ENCODE results near the gene DMRTA2. TPM values are rescaled to one million over a fixed set of nuclear protein-coding genes. Genes with fewer than 3 reads are reported as not detected.

The DMRTA2 gene
- total RNA-seq, 2 donors from 2014 or later, result 1.2 to 2.4 TPM

- DNase-seq, result no peak
- Mint-ChIP-seq H3K4me1 (peaks cover 13% of the 10 kb centered on the region), H3K36me3 (ENCODE audit: low read depth) (no peaks in the 10 kb centered on the region), H3K4me3 (no peak overlapping the region), H3K9me3 (peaks cover 17% of the 10 kb centered on the region), H3K27ac (no peak overlapping the region), H3K27me3 (ENCODE audit: insufficient read depth) (peaks cover 27% of the 10 kb centered on the region)
- TF ChIP-seq CTCF (conservative IDR thresholded peaks at IDR 0.05), result no peak
- H3K4me1 ChIP-seq (ENCODE audit: control insufficient read depth, insufficient read depth, low read length), result no peaks in the 10 kb centered on the region
- H3K4me3 ChIP-seq (ENCODE audit: low read length), result no peak overlapping the region
- WGBS, 2 experiments (ENCODE audit: insufficient coverage in 1 of 2, insufficient read length in 1 of 2), result 61 to 74% methylated on average over 3 of the region's 3 CpGs
- H3K36me3 ChIP-seq (ENCODE audit: control insufficient read depth, insufficient read depth, low read length), result no peaks in the 10 kb centered on the region
- no peak overlapping the region for H3K27ac ChIP-seq (ENCODE audit: low read depth, low read length)
- H3K9ac ChIP-seq (ENCODE audit: extremely low read depth, low read length, poor library complexity, severe bottlenecking), result no peak overlapping the region
- no peaks in the 10 kb centered on the region for H3K9me3 ChIP-seq (ENCODE audit: control insufficient read depth, low read length)
- H3K27me3 ChIP-seq (ENCODE audit: control insufficient read depth, insufficient read depth, low read length, poor library complexity, severe bottlenecking), result peaks cover 39% of the 10 kb centered on the region
Measured at GRCh38 chr1:50371749-50372148, 51.5 kb downstream of the DMRTA2 start.

GRCh38 chr1:50369830-50370229 is 53.4 kb downstream of the DMRTA2 start:
- Mint-ChIP-seq H3K27ac (no peak overlapping the region), H3K4me1 (peaks cover 13% of the 10 kb centered on the region), H3K9me3 (peaks cover 6% of the 10 kb centered on the region), H3K36me3 (ENCODE audit: low read depth) (no peaks in the 10 kb centered on the region), H3K27me3 (ENCODE audit: insufficient read depth) (peaks cover 30% of the 10 kb centered on the region), H3K4me3 (no peak overlapping the region)
- Histone ChIP-seq H3K27me3 (ENCODE audit: control insufficient read depth, insufficient read depth, low read length, poor library complexity, severe bottlenecking) (peaks cover 58% of the 10 kb centered on the region), H3K4me3 (ENCODE audit: low read length) (no peak overlapping the region), H3K9ac (ENCODE audit: extremely low read depth, low read length, poor library complexity, severe bottlenecking) (no peak overlapping the region), H3K4me1 (ENCODE audit: control insufficient read depth, insufficient read depth, low read length) (no peaks in the 10 kb centered on the region), H3K36me3 (ENCODE audit: control insufficient read depth, insufficient read depth, low read length) (no peaks in the 10 kb centered on the region), H3K27ac (ENCODE audit: low read depth, low read length) (no peak overlapping the region), H3K9me3 (ENCODE audit: control insufficient read depth, low read length) (no peaks in the 10 kb centered on the region)
- 75 to 82% methylated on average over 5 to 7 of the region's 7 CpGs for WGBS, 2 experiments (ENCODE audit: insufficient coverage in 1 of 2, insufficient read length in 1 of 2)
- peak; percentile 73 for DNase-seq
- peak; percentile 82 for TF ChIP-seq CTCF (conservative IDR thresholded peaks at IDR 0.05)

- TF ChIP-seq CTCF (conservative IDR thresholded peaks at IDR 0.05), result no peak
- no peaks in the 10 kb centered on the region for H3K36me3 Mint-ChIP-seq (ENCODE audit: low read depth)
- Histone ChIP-seq H3K4me3 (ENCODE audit: low read length) (no peak overlapping the region), H3K27me3 (ENCODE audit: control insufficient read depth, insufficient read depth, low read length, poor library complexity, severe bottlenecking) (peaks cover 58% of the 10 kb centered on the region), H3K36me3 (ENCODE audit: control insufficient read depth, insufficient read depth, low read length) (no peaks in the 10 kb centered on the region), H3K4me1 (ENCODE audit: control insufficient read depth, insufficient read depth, low read length) (no peaks in the 10 kb centered on the region), H3K27ac (ENCODE audit: low read depth, low read length) (no peak overlapping the region), H3K9ac (ENCODE audit: extremely low read depth, low read length, poor library complexity, severe bottlenecking) (no peak overlapping the region), H3K9me3 (ENCODE audit: control insufficient read depth, low read length) (no peaks in the 10 kb centered on the region)
- no peak for DNase-seq
- no peak overlapping the region for H3K27ac Mint-ChIP-seq
- H3K27me3 Mint-ChIP-seq (ENCODE audit: insufficient read depth), result peaks cover 37% of the 10 kb centered on the region
- H3K9me3 Mint-ChIP-seq, result no peaks in the 10 kb centered on the region
- peaks cover 13% of the 10 kb centered on the region for H3K4me1 Mint-ChIP-seq
- H3K4me3 Mint-ChIP-seq, result no peak overlapping the region
- 83% methylated on average over 5 of the region's 5 CpGs; no CpG with 5 or more reads in 1 of the 2 experiments for WGBS, 2 experiments (ENCODE audit: insufficient coverage in 1 of 2, insufficient read length in 1 of 2)
Measured at GRCh38 chr1:50369008-50369634, 54.1 kb downstream of the DMRTA2 start.

Measured in endodermal cell (in vitro differentiated cells).